H7 (cell line): ENCODE data around the gene SORCS2. TPM values are rescaled to one million over a fixed set of nuclear protein-coding genes. Genes with fewer than 3 reads are reported as not detected.
A peak's percentile ranks its signal among the peaks of the same experiment; 100 is the strongest.

Source experiments
- DNase-seq: peaks from one replicate; pipeline ENCODE4 v3.0.0; 2012
- H3K27me3 ChIP-seq: 2 replicates; pipeline ENCODE4 v1.6.0; 2011; ENCODE audit warnings: mild to moderate bottlenecking, low read length; ENCODE audit not compliant: control insufficient read depth, insufficient read depth
- H3K36me3 ChIP-seq: replicated peaks from 2 replicates; pipeline ENCODE4 v1.5.1; 2011; ENCODE audit warnings: low read length; ENCODE audit not compliant: control insufficient read depth, insufficient read depth
- H3K4me3 ChIP-seq: 2 replicates; pipeline ENCODE4 v1.5.1; 2011; ENCODE audit warnings: low read depth, mild to moderate bottlenecking, control low read depth, low read length, moderate library complexity; ENCODE audit not compliant: insufficient read depth
- total RNA-seq: library from RNA; depleted of rRNA; stranded (reverse); fragments of >200 nt; shearing (Covaris generic); gene quantifications from 2 replicates; pipeline ENCODE4 v1.2.3, GENCODE V29; 2014

The SORCS2 gene
- total RNA-seq, 1 experiment from 2014 or later = 2.0 TPM

- no peaks in the 10 kb centered on the region; the same call in 1 of the 2 replicates for H3K27me3 ChIP-seq
- H3K4me3 ChIP-seq = no peak overlapping the region
- H3K36me3 ChIP-seq = no peaks in the 10 kb centered on the region
- no peak for DNase-seq
Measured at GRCh38 chr4:7653510-7654369, 461.4 kb downstream of the SORCS2 start.

GRCh38 chr4:7654550-7655445 is 462.5 kb downstream of the SORCS2 start:
- Histone ChIP-seq H3K27me3 (no peaks in the 10 kb centered on the region; the same call in 1 of the 2 replicates), H3K4me3 (no peak overlapping the region), H3K36me3 (no peaks in the 10 kb centered on the region)
- peak; percentile 62 for DNase-seq

DNA sequence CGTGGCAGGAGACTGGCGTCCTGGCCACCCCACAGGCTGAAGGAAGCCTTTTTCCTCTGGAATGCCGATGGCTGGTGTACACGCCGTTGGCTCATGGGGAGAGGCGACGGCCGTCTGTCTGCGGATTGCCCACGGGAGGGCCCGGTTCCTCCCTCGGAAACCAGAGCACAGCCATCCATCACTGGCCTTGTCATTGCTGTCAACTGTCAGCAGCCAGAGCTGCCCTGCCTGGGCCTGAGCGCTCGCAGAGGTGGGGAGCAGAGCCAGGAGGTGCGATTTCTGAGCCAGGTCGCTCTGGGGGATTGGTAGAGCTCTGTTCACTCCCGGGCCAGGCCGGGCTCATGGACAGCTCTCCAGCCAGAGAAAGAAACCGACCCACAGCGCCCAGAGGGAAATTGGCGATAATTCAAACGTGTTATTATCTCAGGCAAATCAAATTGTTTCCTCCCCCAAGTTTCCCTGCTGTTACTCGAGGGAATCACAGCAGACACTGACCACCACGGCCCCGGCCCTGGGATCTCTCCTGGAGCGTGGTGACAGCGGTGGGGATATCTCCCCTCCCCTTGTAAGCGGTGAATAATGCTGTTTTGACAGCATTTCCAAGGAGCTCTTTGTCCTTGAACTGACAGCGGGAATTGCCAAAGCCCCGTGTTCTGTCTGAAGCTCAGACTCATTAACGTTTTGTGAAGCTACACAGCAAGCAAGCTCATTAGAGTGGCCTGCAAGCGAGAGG is 463.3 kb downstream of the SORCS2 start:
- DNase-seq = peak; percentile 64
- Histone ChIP-seq H3K36me3 (no peaks in the 10 kb centered on the region), H3K27me3 (no peaks in the 10 kb centered on the region; the same call in 1 of the 2 replicates), H3K4me3 (no peak overlapping the region)

DNA sequence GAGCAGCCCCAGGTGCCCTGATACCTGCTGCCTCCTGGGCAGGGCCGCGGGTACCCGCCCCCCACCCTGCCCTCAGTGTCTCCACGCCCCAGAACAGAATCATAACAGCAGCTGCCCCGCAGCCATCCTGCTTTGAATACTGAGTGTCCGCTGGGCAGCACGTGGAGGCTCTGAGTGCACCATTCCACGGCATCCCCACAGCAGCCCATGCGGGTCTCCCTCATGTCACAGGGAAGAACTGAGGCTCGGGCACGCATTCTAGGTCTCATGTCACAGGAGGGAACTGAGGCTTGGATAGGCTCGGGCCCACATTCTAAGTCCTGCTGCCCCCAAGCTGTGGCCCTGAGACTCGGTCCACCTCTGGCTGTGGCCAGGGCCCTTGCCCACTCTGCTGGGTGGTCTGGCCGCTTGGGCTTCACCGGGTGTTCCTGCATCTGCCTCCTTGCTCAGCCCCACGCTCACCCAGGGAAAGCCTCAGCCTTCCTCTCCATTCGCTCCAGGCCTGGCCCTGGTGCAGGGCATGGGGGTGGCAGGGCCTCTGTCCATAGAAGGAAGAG is 464.0 kb downstream of the SORCS2 start:
- no peaks in the 10 kb centered on the region for H3K36me3 ChIP-seq
- no peak overlapping the region for H3K4me3 ChIP-seq
- H3K27me3 ChIP-seq = no peaks in the 10 kb centered on the region; the same call in 1 of the 2 replicates
- no peak for DNase-seq

DNA sequence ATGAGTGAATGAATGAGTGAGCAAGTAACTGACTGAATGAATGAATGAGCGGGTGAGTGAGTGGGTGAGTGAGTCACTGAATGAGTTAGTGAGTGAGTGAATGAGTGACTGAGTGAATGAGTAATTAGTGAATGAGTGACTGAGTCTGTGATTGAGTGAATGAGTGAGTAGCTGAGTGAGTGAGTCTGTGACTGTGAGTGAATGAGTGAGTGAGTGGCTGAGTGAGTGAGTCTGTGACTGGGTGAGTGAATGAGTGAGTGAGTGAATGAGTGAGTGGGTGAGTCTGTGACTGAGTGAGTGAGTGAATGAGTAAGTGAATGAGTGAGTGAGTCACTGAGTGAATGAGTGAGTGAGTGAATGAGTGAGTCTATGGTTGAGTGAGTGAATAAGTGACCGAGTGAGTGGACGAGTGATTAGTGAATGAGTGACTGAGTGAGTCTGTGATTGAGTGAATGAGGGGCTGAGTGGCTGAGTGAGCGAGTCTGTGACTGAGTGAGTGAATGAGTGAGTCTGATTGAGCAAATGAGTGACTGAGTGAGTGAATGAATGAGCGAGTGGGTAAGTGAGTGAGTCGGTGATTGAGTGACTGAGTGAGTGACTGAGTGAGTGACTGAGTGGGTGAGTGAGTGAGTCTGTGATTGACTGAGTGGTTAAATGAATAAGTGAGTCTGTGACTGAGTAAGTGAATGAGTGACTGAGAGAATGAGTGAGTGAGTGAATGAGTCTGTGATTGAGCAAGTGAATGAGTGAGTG is 465.4 kb downstream of the SORCS2 start:
- Histone ChIP-seq H3K27me3 (no peaks in the 10 kb centered on the region; the same call in 1 of the 2 replicates), H3K4me3 (no peak overlapping the region), H3K36me3 (no peaks in the 10 kb centered on the region)
- no peak for DNase-seq

DNA sequence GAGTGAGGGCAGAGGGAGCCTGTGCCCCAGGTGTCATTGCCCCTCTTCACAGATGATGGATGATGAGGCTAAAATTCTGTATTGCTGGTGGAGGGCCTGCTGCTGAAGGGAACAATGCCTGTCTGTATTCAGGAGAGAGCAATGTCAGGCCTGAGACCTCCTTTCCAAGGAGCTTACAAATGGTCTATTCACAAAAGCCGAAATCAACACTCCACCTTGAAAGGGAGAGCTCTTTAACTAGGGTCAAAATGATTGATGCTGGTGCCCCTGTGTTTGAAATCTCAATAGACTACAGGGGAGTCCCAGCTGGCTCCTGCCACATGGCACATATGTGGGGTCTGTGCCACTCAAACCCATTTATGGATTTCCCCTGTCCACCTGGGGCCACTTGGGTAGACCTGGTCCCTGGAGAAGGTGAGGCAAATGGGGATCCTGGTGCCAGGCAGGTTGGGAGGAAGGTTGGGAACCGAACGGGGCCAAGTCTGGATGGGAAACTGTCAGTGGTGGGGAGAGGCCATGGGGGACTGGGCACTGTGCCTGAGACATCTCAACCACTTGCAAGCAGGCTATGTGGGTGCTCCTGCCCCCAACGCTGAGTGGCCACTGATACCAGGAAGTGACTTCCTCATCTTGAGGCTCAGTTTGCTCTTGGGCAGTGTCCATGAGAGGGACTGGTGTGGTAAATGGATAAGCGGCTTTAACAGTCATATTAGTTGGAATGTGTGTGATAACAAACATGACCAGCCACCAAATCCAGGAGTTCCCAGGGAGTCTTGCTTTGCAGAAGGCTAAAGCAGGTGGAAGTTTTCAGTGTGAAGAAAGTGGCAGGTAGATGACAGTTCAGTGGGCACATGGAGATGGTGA is 466.2 kb downstream of the SORCS2 start:
- DNase-seq = no peak
- Histone ChIP-seq H3K36me3 (no peaks in the 10 kb centered on the region), H3K4me3 (no peak overlapping the region), H3K27me3 (no peaks in the 10 kb centered on the region; the same call in 1 of the 2 replicates)

GRCh38 chr4:7659429-7660175 is 467.3 kb downstream of the SORCS2 start:
- DNase-seq = no peak
- Histone ChIP-seq H3K36me3 (no peaks in the 10 kb centered on the region), H3K4me3 (no peak overlapping the region), H3K27me3 (no peaks in the 10 kb centered on the region; the same call in 1 of the 2 replicates)

GRCh38 chr4:7660176-7661039 is 468.1 kb downstream of the SORCS2 start:
- H3K36me3 ChIP-seq = no peaks in the 10 kb centered on the region
- no peak overlapping the region for H3K4me3 ChIP-seq
- peak; percentile 70 for DNase-seq
- H3K27me3 ChIP-seq = no peaks in the 10 kb centered on the region; the same call in 1 of the 2 replicates

DNA sequence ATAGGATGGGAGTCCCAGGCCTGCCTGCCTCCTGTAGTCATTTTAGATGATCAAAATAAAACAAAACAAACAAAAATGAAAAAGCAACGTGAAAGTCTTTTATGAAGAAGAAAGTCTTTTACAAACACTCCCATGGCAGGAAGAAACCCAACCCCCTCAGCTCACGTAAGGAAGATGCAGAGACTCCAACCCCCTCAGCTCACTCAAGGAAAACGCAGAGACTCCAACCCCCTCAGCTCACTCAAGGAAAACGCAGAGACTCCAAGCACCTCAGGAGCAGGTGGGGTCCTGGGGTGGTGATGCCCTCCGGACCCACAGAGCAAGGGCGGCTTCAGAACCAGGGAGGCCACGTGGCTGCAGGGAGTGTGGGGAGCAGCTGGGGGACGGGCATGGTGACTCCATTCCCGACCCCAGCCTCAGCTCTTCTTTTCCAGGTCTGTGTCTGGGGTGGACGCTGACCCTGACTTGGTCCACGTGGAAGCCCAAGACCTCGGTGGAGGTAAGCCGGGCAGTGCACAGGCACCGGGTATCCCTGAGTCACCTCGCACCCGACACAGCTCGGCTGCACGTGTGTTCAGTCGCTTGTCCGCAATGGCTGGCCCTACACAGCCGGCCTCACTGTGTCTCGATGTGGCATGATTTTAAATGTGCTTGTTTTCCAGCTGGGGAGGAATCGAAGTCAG is 468.9 kb downstream of the SORCS2 start:
- H3K4me3 ChIP-seq = no peak overlapping the region
- H3K27me3 ChIP-seq = no peaks in the 10 kb centered on the region; the same call in 1 of the 2 replicates
- no peak for DNase-seq
- no peaks in the 10 kb centered on the region for H3K36me3 ChIP-seq

DNA sequence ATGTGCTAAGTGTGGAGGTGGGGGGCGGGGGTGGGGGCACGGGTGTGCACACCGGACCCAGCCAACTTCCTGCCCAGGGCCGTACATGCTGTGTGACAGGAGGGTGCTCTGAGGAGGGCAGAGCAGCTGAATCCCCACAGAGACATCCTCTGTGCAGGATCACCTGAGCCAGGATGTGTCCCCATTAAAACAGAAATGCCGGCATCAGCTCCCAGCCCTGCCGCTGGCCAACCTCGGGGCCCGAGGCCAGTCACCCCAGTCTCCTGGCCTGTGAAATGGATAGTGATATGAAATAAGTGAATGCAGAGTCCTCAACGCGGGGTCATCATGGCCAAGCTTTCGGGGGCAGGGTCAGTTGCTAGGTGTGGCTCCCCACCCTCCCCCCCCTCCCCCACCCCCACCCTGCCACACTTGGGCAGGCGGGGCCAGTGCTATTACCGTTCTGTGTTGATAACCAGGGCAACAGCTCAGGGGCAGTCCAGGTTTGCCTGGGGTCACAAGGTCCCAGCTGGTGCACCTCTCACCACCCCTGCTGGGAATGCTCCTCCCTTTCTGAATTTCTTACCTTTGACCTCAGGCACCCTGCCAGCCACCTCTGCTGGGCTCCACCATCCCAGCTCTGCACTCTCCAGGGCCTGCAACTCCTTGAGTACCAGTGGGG is 469.6 kb downstream of the SORCS2 start:
- H3K27me3 ChIP-seq = no peaks in the 10 kb centered on the region
- peak; percentile 59 for DNase-seq
- H3K36me3 ChIP-seq = no peaks in the 10 kb centered on the region
- H3K4me3 ChIP-seq = no peak overlapping the region

DNA sequence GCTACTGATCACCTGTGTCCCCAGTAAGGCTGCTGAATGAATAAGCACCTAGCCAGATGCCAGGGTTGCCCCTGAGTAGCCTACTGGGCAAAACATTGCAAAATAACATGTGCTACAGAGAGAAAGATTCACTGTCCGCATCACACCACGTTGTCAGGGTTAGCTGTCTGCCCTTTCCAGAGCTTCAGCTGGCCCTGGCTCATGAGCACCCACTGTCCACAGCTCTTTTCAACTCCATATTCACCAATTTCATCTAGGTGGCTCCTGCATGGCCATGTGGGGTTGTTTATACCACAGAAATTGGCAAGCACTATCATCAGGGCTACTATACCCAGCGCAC is 470.1 kb downstream of the SORCS2 start:
- no peaks in the 10 kb centered on the region for H3K27me3 ChIP-seq
- no peak for DNase-seq
- H3K4me3 ChIP-seq = no peak overlapping the region
- H3K36me3 ChIP-seq = no peaks in the 10 kb centered on the region
